Erythroblast (primary cell): ENCODE results near the gene YPEL2.

Experiments
- GATA1 ChIP-seq: IDR thresholded peaks from 2 replicates; pipeline ENCODE4 v1.6.1; 2011; ENCODE audit warnings: low read depth, mild to moderate bottlenecking, control low read depth, low read length, moderate library complexity
- POLR2A ChIP-seq: IDR thresholded peaks from 2 replicates; pipeline ENCODE4 v1.6.1; 2011; ENCODE audit warnings: mild to moderate bottlenecking, low read length

DNA sequence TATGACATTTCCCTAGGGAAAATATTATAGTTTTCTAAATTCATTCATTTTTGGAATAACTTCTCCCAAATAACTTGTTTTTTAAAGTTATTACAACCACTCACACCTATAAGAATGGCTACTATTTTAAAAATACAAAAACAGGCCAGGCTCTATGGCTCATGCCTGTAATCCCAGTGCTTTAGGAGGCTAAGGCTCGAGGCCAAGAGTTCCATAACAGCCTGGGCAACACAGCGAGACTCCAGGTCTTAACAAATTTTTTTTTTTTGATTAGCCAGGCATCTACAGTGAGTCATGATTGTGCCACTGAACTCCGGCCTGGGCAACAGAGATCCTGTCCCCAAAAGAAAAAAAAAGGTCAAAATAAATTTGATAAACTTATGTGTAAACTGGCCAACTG lies 43.6 kb upstream of the YPEL2 start:
- TF ChIP-seq POLR2A: no peak
- TF ChIP-seq GATA1: no peak
